Caki2 (cell line): ENCODE data around the gene NOS1AP. TPM values are rescaled to one million over a fixed set of nuclear protein-coding genes. Genes with fewer than 3 reads are reported as not detected.

Experiments
- DNase-seq: peaks from one replicate; pipeline ENCODE4 v3.0.0-alpha.2; 2015; ENCODE audit warnings: low read depth
- in situ Hi-C: cut with HindIII; loops from 2 replicates; pipeline ENCODE4 v1.10.0; 2016; ENCODE audit warnings: low sequenced_read_pairs, low pct_unique_long_range_greater_than_20kb, mixed read lengths
- total RNA-seq: library from RNA; depleted of rRNA; stranded (reverse); fragments of >200 nt; shearing (Covaris generic); gene quantifications from 2 replicates; pipeline ENCODE4 v1.2.3, GENCODE V29; 2014; ENCODE audit warnings: low replicate concordance; rRNA removed

The NOS1AP gene
- not detected in 2 replicates for total RNA-seq

- in situ Hi-C loops, result no loop called here
- peak; percentile 73 for DNase-seq
Observed at GRCh38 chr1:162069334-162070093, at the start of gene NOS1AP. Gene NOS1AP, plus strand, starts transcription at chr1:162069691. Its CDS starts 487 bp downstream, at chr1:162070178.

- DNase-seq, result peak; percentile 66
- in situ Hi-C loops, result no loop called here
Observed at GRCh38 chr1:162020150-162020549, 49.3 kb upstream of the NOS1AP start.

- DNase-seq, result no peak
- in situ Hi-C loops, result no loop called here
Observed at GRCh38 chr1:162021124-162021523, 48.4 kb upstream of the NOS1AP start.

GRCh38 chr1:162022626-162023025, 46.9 kb upstream of the NOS1AP start:
- no peak for DNase-seq
- in situ Hi-C loops, result no loop called here

GRCh38 chr1:162023181-162023546, 46.3 kb upstream of the NOS1AP start:
- in situ Hi-C loops, result no loop called here
- DNase-seq, result no peak

GRCh38 chr1:162023547-162024501, 45.7 kb upstream of the NOS1AP start, which contains the start of gene OLFML2B:
Gene OLFML2B, minus strand, starts transcription at chr1:162023869. Its CDS starts 439 bp downstream, at chr1:162023430.
- peak; percentile 82 for DNase-seq
- in situ Hi-C loops, result no loop called here

GRCh38 chr1:162025541-162025940, 44.0 kb upstream of the NOS1AP start:
- in situ Hi-C loops, result no loop called here
- no peak for DNase-seq

GRCh38 chr1:162026881-162027280, 42.6 kb upstream of the NOS1AP start:
- DNase-seq, result no peak
- in situ Hi-C loops, result no loop called here

- in situ Hi-C loops, result no loop called here
- no peak for DNase-seq
Observed at GRCh38 chr1:162028726-162029125, 40.8 kb upstream of the NOS1AP start.

GRCh38 chr1:162029157-162029556, 40.3 kb upstream of the NOS1AP start:
- in situ Hi-C loops, result no loop called here
- no peak for DNase-seq

GRCh38 chr1:162030759-162031280, 38.7 kb upstream of the NOS1AP start:
- DNase-seq, result no peak
- in situ Hi-C loops, result no loop called here

GRCh38 chr1:162033428-162033827, 36.1 kb upstream of the NOS1AP start:
- in situ Hi-C loops, result no loop called here
- DNase-seq, result no peak

- in situ Hi-C loops, result no loop called here
- DNase-seq, result no peak
Observed at GRCh38 chr1:162035241-162035640, 34.2 kb upstream of the NOS1AP start.

GRCh38 chr1:162036163-162036562, 33.3 kb upstream of the NOS1AP start:
- DNase-seq, result no peak
- in situ Hi-C loops, result no loop called here

GRCh38 chr1:162038624-162039023, 30.9 kb upstream of the NOS1AP start:
- in situ Hi-C loops, result no loop called here
- no peak for DNase-seq

GRCh38 chr1:162040001-162040400, 29.5 kb upstream of the NOS1AP start:
- no peak for DNase-seq
- in situ Hi-C loops, result no loop called here

- no peak for DNase-seq
- in situ Hi-C loops, result no loop called here
Observed at GRCh38 chr1:162040657-162041056, 28.8 kb upstream of the NOS1AP start.

GRCh38 chr1:162042361-162042760, 27.1 kb upstream of the NOS1AP start:
- in situ Hi-C loops, result no loop called here
- no peak for DNase-seq

- DNase-seq, result no peak
- in situ Hi-C loops, result no loop called here
Observed at GRCh38 chr1:162046921-162047320, 22.6 kb upstream of the NOS1AP start.
